Measurements from ENCODE around the gene SH3BP1. TPM values are rescaled to one million over a fixed set of nuclear protein-coding genes. Genes with fewer than 3 reads are reported as not detected.

Gene SH3BP1
- total and polyA plus RNA-seq, 4 donors, result 14.8 to 20.2 (median 18.0) TPM

DNA sequence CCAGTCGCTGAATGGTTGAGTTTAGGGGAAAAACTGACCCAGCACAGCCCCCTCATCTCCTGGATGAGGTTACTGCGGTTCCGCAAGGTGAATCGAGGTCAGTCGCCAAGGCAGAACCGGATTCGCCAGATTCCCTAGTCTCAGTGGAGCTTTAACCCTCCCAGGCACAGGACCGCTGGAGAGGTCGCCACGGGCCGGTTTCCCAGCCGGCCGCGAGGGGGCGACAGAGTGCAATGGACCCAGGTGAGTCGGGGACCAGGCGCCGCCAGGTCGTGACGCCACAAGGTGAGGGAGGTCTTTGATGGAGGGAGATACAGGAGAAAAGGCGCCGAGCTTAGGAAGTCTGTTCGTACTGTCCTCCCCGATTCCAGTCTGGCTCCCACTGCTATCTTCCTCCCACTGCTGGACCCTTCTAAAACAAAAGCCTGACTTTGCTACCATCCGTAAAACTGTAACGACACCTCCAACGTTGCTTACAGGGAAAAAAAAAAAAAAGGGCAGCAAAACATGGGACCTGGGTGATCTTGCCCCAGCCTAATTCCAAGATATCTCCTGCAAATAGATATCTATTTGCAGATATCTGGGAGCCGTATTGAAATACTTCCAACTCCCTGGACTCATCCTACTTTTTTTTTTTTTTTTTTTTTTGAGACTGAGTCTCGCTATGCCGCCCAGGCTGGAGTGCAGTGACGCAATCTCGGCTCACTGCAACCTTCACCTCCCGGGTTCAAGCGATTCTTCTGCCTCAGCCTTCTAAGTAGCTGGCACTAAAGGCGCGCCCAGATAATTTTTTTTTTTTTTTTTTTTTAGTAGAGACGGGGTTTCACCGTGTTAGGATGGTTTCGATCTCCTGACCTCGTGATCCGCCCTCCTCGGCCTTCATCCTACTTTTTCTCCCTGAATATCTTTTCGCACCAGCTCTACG, 32.2 kb upstream of the SH3BP1 start:
- peak overlapping the region in 1 of 2 donors; percentile 42 for H3K9ac ChIP-seq (ENCODE audit: insufficient read depth in 1 of 2, low read length in 2 of 2)
- H3K36me3 ChIP-seq (ENCODE audit: control insufficient read depth in 4 of 4, insufficient read depth in 4 of 4, low read length in 4 of 4), result no peaks in the 10 kb centered on the region
- no peaks in the 10 kb centered on the region for H3K27me3 ChIP-seq (ENCODE audit: control insufficient read depth in 3 of 3, insufficient read depth in 3 of 3, low read length in 2 of 3)
- peaks cover 4 to 29% (median 11%) of the 10 kb centered on the region in 5 donors for H3K4me1 ChIP-seq (ENCODE audit: control insufficient read depth in 5 of 5, insufficient read depth in 5 of 5, low read length in 5 of 5)
- H3K9me3 ChIP-seq (ENCODE audit: control insufficient read depth in 4 of 4, insufficient read depth in 3 of 4, low read length in 3 of 4), result no peaks in the 10 kb centered on the region
- TF ChIP-seq, protein P1, sequence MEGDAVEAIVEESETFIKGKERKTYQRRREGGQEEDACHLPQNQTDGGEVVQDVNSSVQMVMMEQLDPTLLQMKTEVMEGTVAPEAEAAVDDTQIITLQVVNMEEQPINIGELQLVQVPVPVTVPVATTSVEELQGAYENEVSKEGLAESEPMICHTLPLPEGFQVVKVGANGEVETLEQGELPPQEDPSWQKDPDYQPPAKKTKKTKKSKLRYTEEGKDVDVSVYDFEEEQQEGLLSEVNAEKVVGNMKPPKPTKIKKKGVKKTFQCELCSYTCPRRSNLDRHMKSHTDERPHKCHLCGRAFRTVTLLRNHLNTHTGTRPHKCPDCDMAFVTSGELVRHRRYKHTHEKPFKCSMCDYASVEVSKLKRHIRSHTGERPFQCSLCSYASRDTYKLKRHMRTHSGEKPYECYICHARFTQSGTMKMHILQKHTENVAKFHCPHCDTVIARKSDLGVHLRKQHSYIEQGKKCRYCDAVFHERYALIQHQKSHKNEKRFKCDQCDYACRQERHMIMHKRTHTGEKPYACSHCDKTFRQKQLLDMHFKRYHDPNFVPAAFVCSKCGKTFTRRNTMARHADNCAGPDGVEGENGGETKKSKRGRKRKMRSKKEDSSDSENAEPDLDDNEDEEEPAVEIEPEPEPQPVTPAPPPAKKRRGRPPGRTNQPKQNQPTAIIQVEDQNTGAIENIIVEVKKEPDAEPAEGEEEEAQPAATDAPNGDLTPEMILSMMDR (IDR thresholded peaks at IDR 0.05; ENCODE audit: control extremely low read depth, extremely low read depth), result peak; percentile 93
- peak overlapping the region in 1 of 2 donors; percentile 64 for H3K27ac ChIP-seq (ENCODE audit: low read depth in 1 of 2, low read length in 1 of 2)
- H3K4me3 ChIP-seq, result no peak overlapping the region
- DNase-seq, result peak; percentile 84 to 90 (median 87)
- 3 to 4% methylated on average over 44 of the region's 44 CpGs for WGBS, 2 donors
- ATAC-seq (ENCODE audit: insufficient read depth, low FRiP score), result peak; percentile 25

DNA sequence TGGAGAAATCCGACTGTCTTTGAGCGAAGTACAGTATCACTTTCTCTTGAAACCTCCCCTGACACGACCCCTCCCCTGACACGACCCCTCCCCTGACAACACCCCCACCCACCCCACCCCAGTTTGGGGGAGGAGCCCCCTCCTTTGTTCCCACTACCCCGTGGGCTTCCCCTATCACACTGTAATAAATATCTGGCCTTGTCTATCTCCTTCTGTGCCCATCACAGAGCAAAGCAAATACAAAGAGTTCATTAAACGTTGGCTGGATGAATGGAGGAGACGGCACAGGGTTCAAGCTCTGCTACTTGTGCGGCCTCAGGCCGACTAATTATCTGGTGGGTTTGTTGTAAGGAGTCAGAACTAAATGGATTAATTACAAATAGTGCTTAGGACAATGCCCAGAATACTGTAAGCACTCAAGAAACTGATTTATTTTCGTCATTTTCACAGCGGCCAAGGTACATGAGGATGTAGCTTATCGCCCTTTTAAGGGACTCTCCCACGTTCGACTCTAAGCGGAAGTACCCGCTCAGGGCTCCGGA, 31.5 kb upstream of the SH3BP1 start:
- Histone ChIP-seq H3K4me3 (peak overlapping the region; percentile 89), H3K4me1 (ENCODE audit: control insufficient read depth in 5 of 5, insufficient read depth in 5 of 5, low read length in 5 of 5) (peaks cover 4 to 29% (median 11%) of the 10 kb centered on the region in 5 donors), H3K9ac (ENCODE audit: insufficient read depth in 1 of 2, low read length in 2 of 2) (peak overlapping the region; percentile 80 to 98), H3K9me3 (ENCODE audit: control insufficient read depth in 4 of 4, insufficient read depth in 3 of 4, low read length in 3 of 4) (no peaks in the 10 kb centered on the region), H3K27ac (ENCODE audit: low read depth in 1 of 2, low read length in 1 of 2) (peak overlapping the region; percentile 95), H3K27me3 (ENCODE audit: control insufficient read depth in 3 of 3, insufficient read depth in 3 of 3, low read length in 2 of 3) (no peaks in the 10 kb centered on the region), H3K36me3 (ENCODE audit: control insufficient read depth in 4 of 4, insufficient read depth in 4 of 4, low read length in 4 of 4) (no peaks in the 10 kb centered on the region)
- ATAC-seq (ENCODE audit: insufficient read depth, low FRiP score) (no peak), DNase-seq (peak in 1 of 3 donors; percentile 28)
- TF ChIP-seq, protein P1 (IDR thresholded peaks at IDR 0.05; ENCODE audit: control extremely low read depth, extremely low read depth), result no peak
- WGBS, 2 donors, result 2 to 4% methylated on average over 17 of the region's 17 CpGs

DNA sequence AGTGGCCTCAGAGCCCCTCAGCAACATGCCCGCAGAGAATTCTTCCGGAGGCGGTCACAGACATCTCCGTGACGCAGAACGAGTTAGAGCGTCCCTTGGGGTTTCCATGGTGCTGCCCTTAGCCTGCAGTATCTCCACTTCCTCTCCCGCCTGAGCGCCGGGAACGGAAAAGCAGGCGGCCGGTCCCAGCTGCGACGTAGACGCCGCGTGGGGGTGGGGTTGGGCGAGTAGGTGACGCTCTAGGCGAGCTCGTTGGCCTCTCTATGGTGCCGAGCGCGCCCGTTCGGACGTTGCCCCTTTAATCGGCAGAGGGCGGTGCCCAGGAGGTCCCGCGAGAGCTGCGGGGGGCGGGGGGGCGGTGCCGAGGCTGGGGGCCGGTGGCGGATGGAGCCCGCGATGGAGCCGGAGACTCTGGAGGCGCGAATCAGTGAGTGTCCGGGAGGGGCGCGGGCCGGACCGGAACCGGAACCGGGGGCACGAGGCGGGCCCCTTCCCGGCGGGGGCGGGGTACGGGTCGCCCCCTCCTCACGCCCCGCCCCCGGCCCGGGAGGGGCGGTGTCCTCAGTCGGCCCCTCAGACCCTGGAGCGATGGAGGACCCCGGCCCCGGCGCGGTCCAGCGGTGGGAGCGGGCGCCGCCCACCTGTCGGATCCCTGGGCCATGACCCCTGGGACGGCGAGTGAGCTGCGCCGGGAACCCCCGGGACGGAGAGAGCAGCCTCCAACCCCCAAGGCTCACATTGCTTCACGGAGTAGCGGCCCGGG, 30.8 kb upstream of the SH3BP1 start, which contains the start of gene GGA1:
TSS of gene GGA1 (plus strand) at position 358 of the 763 bp plus-strand sequence. CDS start at position 385, 27 bp downstream.
- peak; percentile 86 for ATAC-seq (ENCODE audit: insufficient read depth, low FRiP score)
- Histone ChIP-seq H3K36me3 (ENCODE audit: control insufficient read depth in 4 of 4, insufficient read depth in 4 of 4, low read length in 4 of 4) (no peaks in the 10 kb centered on the region), H3K4me1 (ENCODE audit: control insufficient read depth in 5 of 5, insufficient read depth in 5 of 5, low read length in 5 of 5) (peaks cover 4 to 35% (median 11%) of the 10 kb centered on the region in 5 donors), H3K9ac (ENCODE audit: insufficient read depth in 1 of 2, low read length in 2 of 2) (peak within 1 kb of the TSS; percentile 80 to 98), H3K9me3 (ENCODE audit: control insufficient read depth in 4 of 4, insufficient read depth in 3 of 4, low read length in 3 of 4) (no peaks in the 10 kb centered on the region), H3K27me3 (ENCODE audit: control insufficient read depth in 3 of 3, insufficient read depth in 3 of 3, low read length in 2 of 3) (no peaks in the 10 kb centered on the region), H3K4me3 (peak within 1 kb of the TSS; percentile 89), H3K27ac (ENCODE audit: low read depth in 1 of 2, low read length in 1 of 2) (peak within 1 kb of the TSS; percentile 95)
- DNase-seq, result peak; percentile 97 to 99 (median 98)
- TF ChIP-seq, protein P1 (IDR thresholded peaks at IDR 0.05; ENCODE audit: control extremely low read depth, extremely low read depth), result no peak
- WGBS, 2 donors, result 0 to 1% methylated on average over 66 to 82 of the region's 82 CpGs

All from lung (tissue), 12 donors.